ENCODE results near the gene ANKFN1.

ANKFN1 gene

DNA sequence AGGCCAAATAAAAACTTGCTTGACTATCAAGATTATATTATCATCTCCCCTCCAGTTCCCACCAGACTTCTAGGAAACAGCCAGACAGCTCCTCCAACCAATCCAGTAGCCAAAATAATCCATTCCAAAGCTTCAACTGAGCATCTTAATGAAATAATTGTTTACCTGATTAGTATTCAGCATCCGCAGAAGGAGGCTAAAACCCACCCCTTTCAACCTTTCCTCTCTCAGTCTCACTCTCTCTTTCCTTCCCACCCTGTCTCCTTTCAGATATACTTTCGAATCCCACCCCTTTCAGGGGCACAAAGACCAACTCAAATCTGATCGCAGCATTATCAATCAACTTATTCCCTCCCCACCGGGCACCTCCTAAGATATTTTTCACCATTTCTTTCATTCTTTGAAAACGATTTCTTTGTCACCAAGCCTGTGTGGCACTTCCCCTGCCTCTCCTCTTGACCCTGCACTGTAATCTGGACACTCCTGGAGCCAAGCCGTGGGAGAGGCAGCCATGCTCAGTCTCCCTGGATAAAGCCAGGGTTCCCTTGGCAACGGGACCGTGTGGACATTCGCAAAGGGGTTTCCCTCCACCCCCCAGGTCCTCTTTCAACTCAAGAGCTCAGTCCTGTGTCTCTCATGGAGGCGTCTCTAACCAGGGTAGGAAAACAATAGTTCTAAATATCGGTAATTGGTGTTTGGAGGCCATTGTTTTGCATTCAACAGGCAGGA is at the start of gene ANKFN1:
ANKFN1 (plus strand) TSS at position 602 of the 729 bp plus-strand sequence. CDS start 59,193 bp downstream, outside the sequence.
- FAIRE-seq = no peak

GRCh38 chr17:56108811-56109284 is 44.4 kb upstream of the ANKFN1 start:
- no peak for FAIRE-seq

GRCh38 chr17:56109836-56110235 is 43.4 kb upstream of the ANKFN1 start:
- no peak for FAIRE-seq

DNA sequence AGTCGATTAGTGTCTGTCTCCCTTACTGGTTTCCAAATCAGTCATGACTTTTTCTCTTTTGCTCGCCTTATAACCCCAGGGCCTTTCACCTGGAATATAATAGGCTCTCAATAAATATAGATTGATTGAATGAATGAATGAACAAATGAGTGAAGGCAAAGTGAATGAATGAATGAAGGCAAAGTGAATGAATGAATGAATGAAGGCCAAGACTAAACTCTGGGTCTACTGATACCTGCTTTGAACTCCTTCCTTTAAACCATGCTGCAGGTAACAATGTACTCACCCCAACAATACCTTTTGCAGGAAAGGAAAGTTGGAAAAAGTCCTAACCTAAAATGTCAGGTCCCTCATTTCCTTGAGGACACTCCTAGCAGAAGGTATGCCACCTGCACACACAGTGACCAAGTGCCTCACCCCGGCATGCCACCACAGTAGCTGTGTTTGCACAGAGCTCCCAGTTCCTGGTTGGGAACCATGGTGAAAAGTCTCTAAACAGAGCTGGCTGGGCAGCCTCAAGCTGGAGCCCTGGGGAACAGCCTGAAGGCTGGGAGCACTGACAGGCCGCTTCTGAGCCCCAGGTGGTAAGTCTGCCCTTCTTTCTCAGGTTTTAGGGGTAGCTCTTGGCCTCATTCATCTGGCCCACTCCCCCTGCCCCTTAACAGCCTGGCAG is 42.7 kb upstream of the ANKFN1 start:
- no peak for FAIRE-seq

- no peak for FAIRE-seq
Measured at GRCh38 chr17:56111706-56112485, 41.4 kb upstream of the ANKFN1 start.

- FAIRE-seq = no peak
Measured at GRCh38 chr17:56113486-56113885, 39.8 kb upstream of the ANKFN1 start.

- FAIRE-seq = no peak
Measured at GRCh38 chr17:56114469-56114868, 38.8 kb upstream of the ANKFN1 start.

DNA sequence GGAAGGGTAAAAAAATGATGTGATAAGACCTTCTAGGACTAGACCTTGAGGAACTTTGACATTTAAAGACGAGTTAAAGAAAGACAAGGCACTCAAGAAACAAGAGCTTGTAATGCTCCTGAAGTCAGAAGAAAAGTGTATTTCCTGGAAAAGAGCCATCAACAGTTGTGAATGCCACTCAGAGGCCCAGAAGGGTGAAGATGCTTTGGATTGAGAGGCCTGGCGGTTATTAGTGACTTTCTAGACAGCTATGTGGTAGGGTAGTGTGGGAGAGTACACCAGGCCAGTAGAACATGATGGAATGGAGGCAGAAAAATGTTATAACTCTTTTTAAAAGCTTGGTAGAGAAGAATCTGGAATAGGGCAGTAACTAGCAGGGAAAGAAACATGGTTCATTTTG is 34.1 kb upstream of the ANKFN1 start:
- FAIRE-seq = no peak

GRCh38 chr17:56119936-56120335 is 33.3 kb upstream of the ANKFN1 start:
- no peak for FAIRE-seq

- no peak for FAIRE-seq
Measured at GRCh38 chr17:56121191-56122051, 31.9 kb upstream of the ANKFN1 start.

- FAIRE-seq = no peak
Measured at GRCh38 chr17:56125830-56126819, 27.1 kb upstream of the ANKFN1 start.

GRCh38 chr17:56130026-56130425 is 23.2 kb upstream of the ANKFN1 start:
- FAIRE-seq = no peak

DNA sequence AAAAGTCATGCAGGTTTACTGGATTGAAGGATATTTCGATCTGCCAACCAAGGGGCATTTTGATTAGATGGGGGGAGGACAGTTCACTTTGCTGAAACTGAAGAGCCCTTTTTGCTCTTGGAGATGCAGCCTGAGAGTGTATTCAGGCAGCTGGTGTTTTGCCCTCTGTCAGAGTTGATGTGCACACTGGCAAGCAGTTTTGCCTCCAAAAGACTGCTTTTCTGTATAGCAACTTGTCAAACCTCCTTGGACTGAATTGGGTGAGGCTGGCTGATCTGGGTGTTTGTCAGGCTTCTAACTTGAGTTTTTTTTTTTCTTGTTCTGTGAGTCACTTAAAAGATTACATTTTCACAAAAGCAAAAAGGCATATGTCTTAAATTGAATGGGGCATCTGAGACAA is 22.6 kb upstream of the ANKFN1 start:
- FAIRE-seq = no peak

GRCh38 chr17:56131431-56131830 is 21.8 kb upstream of the ANKFN1 start:
- no peak for FAIRE-seq

- no peak for FAIRE-seq
Measured at GRCh38 chr17:56136301-56136700, 17.0 kb upstream of the ANKFN1 start.

DNA sequence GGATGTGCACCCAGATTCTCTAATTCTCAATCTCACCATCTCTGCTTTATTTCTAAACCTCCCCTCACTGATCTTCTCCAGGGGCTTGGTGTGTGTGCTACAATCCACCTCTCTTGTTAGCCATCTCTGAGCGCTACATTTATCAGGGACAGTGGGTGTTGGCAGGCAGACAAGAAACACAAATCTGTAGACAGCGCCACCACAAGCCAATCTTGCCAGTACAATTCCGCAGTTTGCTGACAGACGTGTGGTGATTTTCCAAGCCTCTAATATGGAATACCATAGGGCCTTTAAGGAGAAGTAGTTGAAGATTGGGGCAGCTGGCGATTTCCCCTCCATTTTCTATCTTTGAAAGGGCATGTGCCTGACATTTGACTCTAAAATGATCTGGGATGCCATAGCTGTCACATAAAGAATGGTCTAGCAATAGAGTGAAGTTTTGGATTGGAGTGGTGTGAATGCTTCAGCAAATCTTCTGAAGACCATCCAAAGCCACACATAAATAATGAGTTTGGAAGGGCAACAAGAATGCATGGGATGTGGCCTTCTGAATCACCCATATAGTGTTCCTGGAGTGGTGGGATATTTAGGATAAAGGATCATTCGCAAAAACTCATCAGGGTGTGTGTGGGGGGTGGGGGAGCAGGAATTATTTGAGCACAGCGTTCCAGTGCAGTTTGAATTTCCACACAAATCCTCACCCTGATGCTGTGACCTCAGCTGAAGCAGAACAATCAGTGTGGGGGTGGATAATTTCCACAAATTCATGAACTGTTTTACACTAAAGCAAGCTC is 12.0 kb upstream of the ANKFN1 start:
- FAIRE-seq = no peak

GRCh38 chr17:56142325-56142724 is 10.9 kb upstream of the ANKFN1 start:
- FAIRE-seq = no peak

GRCh38 chr17:56142781-56143180 is 10.5 kb upstream of the ANKFN1 start:
- FAIRE-seq = no peak

GRCh38 chr17:56144223-56144622 is 9.1 kb upstream of the ANKFN1 start:
- no peak for FAIRE-seq

GRCh38 chr17:56146534-56146933 is 6.7 kb upstream of the ANKFN1 start:
- FAIRE-seq = no peak
